ENCODE measurements around the gene PCDHGC3. TPM values are rescaled to one million over a fixed set of nuclear protein-coding genes. Genes with fewer than 3 reads are reported as not detected.

Gene PCDHGC3
- total and polyA plus RNA-seq, 2 donors: 5.5 to 28.7 TPM

GRCh38 chr5:141514330-141515133 is 38.8 kb downstream of the PCDHGC3 start:
- Histone ChIP-seq H3K27ac (ENCODE audit: low read depth in 1 of 2, low read length in 1 of 2) (peak overlapping the region; percentile 36 to 72), H3K36me3 (ENCODE audit: control insufficient read depth in 2 of 2, insufficient read depth in 2 of 2, low read length in 1 of 2) (peaks cover 39 to 45% of the 10 kb centered on the region in 2 donors), H3K27me3 (ENCODE audit: control insufficient read depth in 2 of 2, insufficient read depth in 1 of 2, low read length in 1 of 2) (peaks cover 0 to 32% of the 10 kb centered on the region in 2 donors), H3K4me3 (ENCODE audit: low read length in 2 of 2) (no peak overlapping the region), H3K4me1 (ENCODE audit: control insufficient read depth in 2 of 2, insufficient read depth in 2 of 2, low read length in 2 of 2) (peaks cover 10 to 40% of the 10 kb centered on the region in 2 donors), H3K9me3 (ENCODE audit: control insufficient read depth in 2 of 2, insufficient read depth in 1 of 2, low read length in 1 of 2) (no peaks in the 10 kb centered on the region)
- 93% methylated on average over 6 of the region's 6 CpGs for WGBS
- peak in 1 of 9 donors; percentile 38 for DNase-seq (ENCODE audit: low read depth in 6 of 9, low spot score in 9 of 9)

GRCh38 chr5:141515141-141515540 is 39.4 kb downstream of the PCDHGC3 start:
- Histone ChIP-seq H3K4me1 (ENCODE audit: control insufficient read depth in 2 of 2, insufficient read depth in 2 of 2, low read length in 2 of 2) (peaks cover 10 to 38% of the 10 kb centered on the region in 2 donors), H3K27me3 (ENCODE audit: control insufficient read depth in 2 of 2, insufficient read depth in 1 of 2, low read length in 1 of 2) (peaks cover 0 to 32% of the 10 kb centered on the region in 2 donors), H3K27ac (ENCODE audit: low read depth in 1 of 2, low read length in 1 of 2) (peak overlapping the region in 1 of 2 donors; percentile 72), H3K36me3 (ENCODE audit: control insufficient read depth in 2 of 2, insufficient read depth in 2 of 2, low read length in 1 of 2) (peaks cover 44 to 52% of the 10 kb centered on the region in 2 donors), H3K4me3 (ENCODE audit: low read length in 2 of 2) (no peak overlapping the region), H3K9me3 (ENCODE audit: control insufficient read depth in 2 of 2, insufficient read depth in 1 of 2, low read length in 1 of 2) (no peaks in the 10 kb centered on the region)
- 98% methylated on average over 3 of the region's 3 CpGs for WGBS
- no peak for DNase-seq (ENCODE audit: low read depth in 6 of 9, low spot score in 9 of 9)

GRCh38 chr5:141515946-141516671 is 40.3 kb downstream of the PCDHGC3 start:
- Histone ChIP-seq H3K9me3 (ENCODE audit: control insufficient read depth in 2 of 2, insufficient read depth in 1 of 2, low read length in 1 of 2) (no peaks in the 10 kb centered on the region), H3K4me3 (ENCODE audit: low read length in 2 of 2) (no peak overlapping the region), H3K4me1 (ENCODE audit: control insufficient read depth in 2 of 2, insufficient read depth in 2 of 2, low read length in 2 of 2) (peaks cover 10 to 38% of the 10 kb centered on the region in 2 donors), H3K27ac (ENCODE audit: low read depth in 1 of 2, low read length in 1 of 2) (no peak overlapping the region), H3K27me3 (ENCODE audit: control insufficient read depth in 2 of 2, insufficient read depth in 1 of 2, low read length in 1 of 2) (peaks cover 0 to 27% of the 10 kb centered on the region in 2 donors), H3K36me3 (ENCODE audit: control insufficient read depth in 2 of 2, insufficient read depth in 2 of 2, low read length in 1 of 2) (peaks cover 49 to 61% of the 10 kb centered on the region in 2 donors)
- WGBS: 97% methylated on average over 4 of the region's 4 CpGs
- no peak for DNase-seq (ENCODE audit: low read depth in 6 of 9, low spot score in 9 of 9)

DNA sequence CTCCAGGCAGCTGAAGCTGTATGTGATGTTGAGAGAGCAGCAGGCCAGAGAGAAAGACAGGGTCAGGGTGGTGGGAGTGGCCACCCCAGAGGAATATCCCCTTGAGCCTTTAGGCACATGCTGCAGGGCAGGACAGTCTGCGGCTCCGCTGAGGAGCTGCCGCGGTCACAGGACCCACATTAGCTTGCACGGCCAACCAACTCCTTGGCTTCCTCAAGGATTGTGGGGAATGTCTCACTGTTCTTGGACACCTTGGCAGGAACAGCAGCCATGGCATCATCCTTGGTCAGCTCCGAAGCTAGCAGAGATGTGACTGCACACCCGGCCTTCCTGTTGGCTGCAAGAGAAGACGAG is 40.9 kb downstream of the PCDHGC3 start:
- WGBS: 97% methylated on average over 8 of the region's 8 CpGs
- peaks cover 0 to 27% of the 10 kb centered on the region in 2 donors for H3K27me3 ChIP-seq (ENCODE audit: control insufficient read depth in 2 of 2, insufficient read depth in 1 of 2, low read length in 1 of 2)
- no peak for DNase-seq (ENCODE audit: low read depth in 6 of 9, low spot score in 9 of 9)
- H3K4me3 ChIP-seq (ENCODE audit: low read length in 2 of 2): no peak overlapping the region
- no peaks in the 10 kb centered on the region for H3K9me3 ChIP-seq (ENCODE audit: control insufficient read depth in 2 of 2, insufficient read depth in 1 of 2, low read length in 1 of 2)
- H3K36me3 ChIP-seq (ENCODE audit: control insufficient read depth in 2 of 2, insufficient read depth in 2 of 2, low read length in 1 of 2): peaks cover 51 to 66% of the 10 kb centered on the region in 2 donors
- no peak overlapping the region for H3K27ac ChIP-seq (ENCODE audit: low read depth in 1 of 2, low read length in 1 of 2)
- H3K4me1 ChIP-seq (ENCODE audit: control insufficient read depth in 2 of 2, insufficient read depth in 2 of 2, low read length in 2 of 2): peaks cover 10 to 38% of the 10 kb centered on the region in 2 donors

- peaks cover 58 to 73% of the 10 kb centered on the region in 2 donors for H3K36me3 ChIP-seq (ENCODE audit: control insufficient read depth in 2 of 2, insufficient read depth in 2 of 2, low read length in 1 of 2)
- H3K27me3 ChIP-seq (ENCODE audit: control insufficient read depth in 2 of 2, insufficient read depth in 1 of 2, low read length in 1 of 2): peaks cover 0 to 22% of the 10 kb centered on the region in 2 donors
- no peak for DNase-seq (ENCODE audit: low read depth in 6 of 9, low spot score in 9 of 9)
- no peak overlapping the region for H3K27ac ChIP-seq (ENCODE audit: low read depth in 1 of 2, low read length in 1 of 2)
- no peak overlapping the region for H3K4me3 ChIP-seq (ENCODE audit: low read length in 2 of 2)
- 97% methylated on average over 8 of the region's 8 CpGs for WGBS
- H3K9me3 ChIP-seq (ENCODE audit: control insufficient read depth in 2 of 2, insufficient read depth in 1 of 2, low read length in 1 of 2): no peaks in the 10 kb centered on the region
- peaks cover 10 to 36% of the 10 kb centered on the region in 2 donors for H3K4me1 ChIP-seq (ENCODE audit: control insufficient read depth in 2 of 2, insufficient read depth in 2 of 2, low read length in 2 of 2)
These were observed 41.5 kb downstream of the PCDHGC3 start for GRCh38 chr5:141517312-141517711.

DNA sequence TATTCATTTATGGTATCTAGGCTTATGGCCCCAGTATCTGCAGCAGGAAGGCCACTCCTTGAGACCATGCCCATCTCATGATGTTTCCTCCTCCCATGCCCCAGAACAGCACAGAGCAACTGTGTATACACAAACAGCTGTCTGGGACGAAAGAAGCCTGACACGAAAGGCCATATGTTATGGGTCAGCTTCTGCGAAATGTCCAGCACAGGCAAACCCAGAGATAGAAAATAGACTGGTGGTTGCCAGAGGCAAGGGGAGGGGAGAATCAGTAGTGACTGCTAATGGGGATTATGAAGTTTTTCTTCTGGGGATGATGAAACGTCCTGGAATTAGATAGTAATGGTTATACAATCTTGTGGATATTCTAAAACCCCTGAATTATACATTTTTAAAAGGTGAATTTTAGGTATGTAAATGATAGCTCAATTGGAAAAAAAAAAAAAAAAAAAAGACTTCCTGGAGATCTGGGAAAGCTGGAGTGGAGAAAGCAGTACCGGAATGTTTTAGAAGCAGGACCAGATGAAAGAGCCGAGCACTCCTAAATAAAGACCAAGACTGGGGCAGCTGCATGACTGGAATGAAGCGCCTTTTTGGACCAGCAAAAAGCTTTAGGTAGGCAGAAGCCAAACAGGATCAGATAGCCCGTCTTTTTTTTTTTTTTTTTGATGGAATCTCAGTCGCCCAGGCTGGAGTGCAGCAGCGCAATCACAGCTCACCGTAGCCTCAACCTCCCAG is 42.3 kb downstream of the PCDHGC3 start:
- H3K27me3 ChIP-seq (ENCODE audit: control insufficient read depth in 2 of 2, insufficient read depth in 1 of 2, low read length in 1 of 2): peaks cover 0 to 15% of the 10 kb centered on the region in 2 donors
- 98% methylated on average over 11 of the region's 11 CpGs for WGBS
- H3K9me3 ChIP-seq (ENCODE audit: control insufficient read depth in 2 of 2, insufficient read depth in 1 of 2, low read length in 1 of 2): no peaks in the 10 kb centered on the region
- peaks cover 64 to 80% of the 10 kb centered on the region in 2 donors for H3K36me3 ChIP-seq (ENCODE audit: control insufficient read depth in 2 of 2, insufficient read depth in 2 of 2, low read length in 1 of 2)
- no peak overlapping the region for H3K27ac ChIP-seq (ENCODE audit: low read depth in 1 of 2, low read length in 1 of 2)
- DNase-seq (ENCODE audit: low read depth in 6 of 9, low spot score in 9 of 9): no peak
- no peak overlapping the region for H3K4me3 ChIP-seq (ENCODE audit: low read length in 2 of 2)
- peaks cover 8 to 28% of the 10 kb centered on the region in 2 donors for H3K4me1 ChIP-seq (ENCODE audit: control insufficient read depth in 2 of 2, insufficient read depth in 2 of 2, low read length in 2 of 2)

DNA sequence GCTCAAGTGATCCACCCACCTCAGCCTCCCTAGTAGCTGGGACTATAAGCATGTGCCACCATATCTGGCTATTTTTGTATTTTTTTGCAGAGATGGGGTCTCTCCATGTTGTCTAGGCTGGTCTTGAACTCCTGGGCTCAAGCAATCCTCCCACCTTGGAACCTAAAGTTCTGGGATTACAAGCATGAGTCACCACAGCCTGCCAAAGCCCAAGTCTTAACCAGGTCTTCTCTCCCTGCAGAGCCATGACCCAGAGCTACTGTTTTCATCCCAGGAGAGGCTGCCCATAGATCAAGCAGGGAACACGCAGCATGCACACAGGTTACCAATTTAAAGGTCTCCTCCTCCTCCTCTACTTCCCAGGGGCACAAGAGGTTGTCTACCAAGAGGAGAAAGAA is 42.9 kb downstream of the PCDHGC3 start:
- Histone ChIP-seq H3K36me3 (ENCODE audit: control insufficient read depth in 2 of 2, insufficient read depth in 2 of 2, low read length in 1 of 2) (peaks cover 67 to 86% of the 10 kb centered on the region in 2 donors), H3K27me3 (ENCODE audit: control insufficient read depth in 2 of 2, insufficient read depth in 1 of 2, low read length in 1 of 2) (peaks cover 0 to 9% of the 10 kb centered on the region in 2 donors), H3K27ac (ENCODE audit: low read depth in 1 of 2, low read length in 1 of 2) (no peak overlapping the region), H3K9me3 (ENCODE audit: control insufficient read depth in 2 of 2, insufficient read depth in 1 of 2, low read length in 1 of 2) (no peaks in the 10 kb centered on the region), H3K4me3 (ENCODE audit: low read length in 2 of 2) (no peak overlapping the region), H3K4me1 (ENCODE audit: control insufficient read depth in 2 of 2, insufficient read depth in 2 of 2, low read length in 2 of 2) (peaks cover 8 to 23% of the 10 kb centered on the region in 2 donors)
- DNase-seq (ENCODE audit: low read depth in 6 of 9, low spot score in 9 of 9): no peak
- 97% methylated on average over 1 of the region's 1 CpG for WGBS

DNA sequence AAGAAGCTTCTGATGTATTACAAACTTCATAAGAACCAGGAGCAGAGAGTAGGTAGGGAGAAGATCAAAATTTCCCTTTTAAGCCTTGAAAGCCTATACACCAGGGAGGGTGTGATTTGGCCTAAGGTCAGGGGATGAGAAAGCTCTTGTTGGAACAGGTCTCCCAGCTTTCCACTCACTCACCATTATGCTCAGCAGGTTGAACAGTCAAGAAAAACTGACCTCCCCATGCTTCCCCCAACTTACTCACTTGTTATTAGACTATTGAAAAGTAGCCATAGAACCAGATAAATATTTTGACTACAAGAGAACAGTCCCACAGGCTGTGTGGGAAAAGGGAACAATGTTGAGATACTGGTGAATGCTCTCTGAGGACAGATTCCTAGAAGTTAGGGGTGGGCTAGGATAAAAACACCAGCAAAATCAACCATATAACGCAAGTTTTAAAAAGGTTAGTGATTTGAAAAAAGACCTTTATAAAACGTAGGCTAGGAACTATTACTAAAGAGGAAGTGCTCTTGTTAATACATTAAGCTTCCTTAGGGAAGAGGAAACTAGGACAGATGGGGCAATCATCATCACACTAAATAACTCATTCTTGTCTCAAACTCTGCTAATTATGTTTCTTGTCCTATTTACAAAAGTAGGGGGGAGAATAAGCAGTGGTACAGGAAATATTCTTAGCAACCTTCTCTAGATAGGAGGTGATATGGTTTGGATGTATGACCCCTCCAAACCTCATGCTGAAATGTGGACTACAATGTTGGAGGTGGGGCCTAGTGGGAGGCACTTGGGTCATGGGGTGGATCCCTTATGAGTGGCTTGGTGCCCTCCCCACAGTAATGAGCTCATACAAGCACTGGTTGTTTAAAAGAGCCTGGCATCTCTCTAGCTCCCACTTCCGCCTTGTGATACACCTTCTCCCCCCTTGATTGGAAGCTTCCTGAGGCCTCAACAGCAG is 44.1 kb downstream of the PCDHGC3 start:
- Histone ChIP-seq H3K4me3 (ENCODE audit: low read length in 2 of 2) (no peak overlapping the region), H3K27me3 (ENCODE audit: control insufficient read depth in 2 of 2, insufficient read depth in 1 of 2, low read length in 1 of 2) (no peaks in the 10 kb centered on the region), H3K36me3 (ENCODE audit: control insufficient read depth in 2 of 2, insufficient read depth in 2 of 2, low read length in 1 of 2) (peaks cover 72 to 97% of the 10 kb centered on the region in 2 donors), H3K4me1 (ENCODE audit: control insufficient read depth in 2 of 2, insufficient read depth in 2 of 2, low read length in 2 of 2) (peaks cover 0 to 11% of the 10 kb centered on the region in 2 donors), H3K27ac (ENCODE audit: low read depth in 1 of 2, low read length in 1 of 2) (no peak overlapping the region), H3K9me3 (ENCODE audit: control insufficient read depth in 2 of 2, insufficient read depth in 1 of 2, low read length in 1 of 2) (no peaks in the 10 kb centered on the region)
- 96% methylated on average over 3 of the region's 3 CpGs for WGBS
- no peak for DNase-seq (ENCODE audit: low read depth in 6 of 9, low spot score in 9 of 9)

Measured in thymus (tissue), 11 donors.